ENCODE results near the gene TMEM170A.
"Not testable (repeated sequence)": the region's sequence is repeated elsewhere in the genome, so short reads cannot be mapped to it uniquely, and the experiment has no call there.

- TF ChIP-seq CTCF (conservative IDR thresholded peaks at IDR 0.05); ZFX (IDR thresholded peaks at IDR 0.05): not testable (repeated sequence)
These were observed 40.3 kb downstream of the TMEM170A start for GRCh38 chr16:75424105-75424762.

Data from C4-2B (cell line).